ENCODE data around the gene CD276. TPM values are rescaled to one million over a fixed set of nuclear protein-coding genes. Genes with fewer than 3 reads are reported as not detected.

The CD276 gene
- total and polyA plus RNA-seq, 8 donors = 13.9 to 56.0 (median 22.7) TPM

GRCh38 chr15:73756390-73756789, 72.2 kb downstream of the CD276 start:
- Histone ChIP-seq H3K4me1 (no peaks in the 10 kb centered on the region), H3K4me3 (no peak overlapping the region), H3K27ac (no peak overlapping the region), H3K36me3 (no peaks in the 10 kb centered on the region), H3K27me3 (no peaks in the 10 kb centered on the region), H3K9me3 (no peaks in the 10 kb centered on the region)
- intact Hi-C loops (cut with DNase I) = no loop called here
- TF ChIP-seq CTCF (IDR thresholded peaks at IDR 0.05) = no peak
- DNase-seq (no peak), FAIRE-seq (no peak), ATAC-seq (no peak)
- 45 to 51% methylated on average over 2 of the region's 2 CpGs for whole genome bisulfite sequencing, 2 donors

GRCh38 chr15:73756947-73757513, 72.8 kb downstream of the CD276 start:
- Histone ChIP-seq H3K4me1 (no peaks in the 10 kb centered on the region), H3K36me3 (no peaks in the 10 kb centered on the region), H3K4me3 (no peak overlapping the region), H3K27ac (no peak overlapping the region), H3K27me3 (no peaks in the 10 kb centered on the region), H3K9me3 (no peaks in the 10 kb centered on the region)
- no peak for DNase-seq
- TF ChIP-seq CTCF (IDR thresholded peaks at IDR 0.05) = no peak
- no peak for ATAC-seq
- FAIRE-seq = no peak
- intact Hi-C loops (cut with DNase I) = no loop called here
- WGBS, 2 donors = 40 to 50% methylated on average over 3 of the region's 3 CpGs

GRCh38 chr15:73757571-73757970, 73.4 kb downstream of the CD276 start:
- intact Hi-C loops (cut with DNase I) = no loop called here
- TF ChIP-seq CTCF (IDR thresholded peaks at IDR 0.05) = no peak

GRCh38 chr15:73758461-73758860, 74.3 kb downstream of the CD276 start:
- no peaks in the 10 kb centered on the region for H3K4me1 ChIP-seq
- no peaks in the 10 kb centered on the region for H3K9me3 ChIP-seq
- H3K27ac ChIP-seq = no peak overlapping the region
- H3K27me3 ChIP-seq = no peaks in the 10 kb centered on the region
- no peak overlapping the region for H3K4me3 ChIP-seq
- no peak for DNase-seq
- no peak for ATAC-seq
- no peak for TF ChIP-seq CTCF (IDR thresholded peaks at IDR 0.05)
- FAIRE-seq = no peak
- WGBS, 2 donors = 47 to 56% methylated on average over 5 of the region's 5 CpGs
- no peaks in the 10 kb centered on the region for H3K36me3 ChIP-seq
- intact Hi-C loops (cut with DNase I) = no loop called here

More at GRCh38 chr15:73757571-73757970, 73.4 kb downstream of the CD276 start:
- Histone ChIP-seq H3K27ac (no peak overlapping the region), H3K36me3 (no peaks in the 10 kb centered on the region), H3K27me3 (no peaks in the 10 kb centered on the region), H3K9me3 (no peaks in the 10 kb centered on the region), H3K4me1 (no peaks in the 10 kb centered on the region), H3K4me3 (no peak overlapping the region)
- no peak for FAIRE-seq
- DNase-seq = no peak
- ATAC-seq = no peak

GRCh38 chr15:73760330-73761329, 76.4 kb downstream of the CD276 start:
- DNase-seq (no peak), FAIRE-seq (no peak), ATAC-seq (no peak)
- no peaks in the 10 kb centered on the region for H3K27me3 ChIP-seq
- no peaks in the 10 kb centered on the region for H3K36me3 ChIP-seq
- H3K4me3 ChIP-seq = no peak overlapping the region
- no peaks in the 10 kb centered on the region for H3K4me1 ChIP-seq
- no peak overlapping the region for H3K27ac ChIP-seq
- TF ChIP-seq CTCF (IDR thresholded peaks at IDR 0.05) = no peak
- intact Hi-C loops (cut with DNase I) = no loop called here
- no peaks in the 10 kb centered on the region for H3K9me3 ChIP-seq
- 42 to 52% methylated on average over 11 of the region's 11 CpGs for WGBS, 2 donors
